Eye (tissue), 1 donor: ENCODE data around the gene TULP4.
"Not testable (repeated sequence)": the region's sequence is repeated elsewhere in the genome, so short reads cannot be mapped to it uniquely, and the experiment has no call there.

Experiments used
- DNase-seq: peaks from one replicate; pipeline ENCODE4 v3.0.0-alpha.2; 2015

Gene TULP4

DNA sequence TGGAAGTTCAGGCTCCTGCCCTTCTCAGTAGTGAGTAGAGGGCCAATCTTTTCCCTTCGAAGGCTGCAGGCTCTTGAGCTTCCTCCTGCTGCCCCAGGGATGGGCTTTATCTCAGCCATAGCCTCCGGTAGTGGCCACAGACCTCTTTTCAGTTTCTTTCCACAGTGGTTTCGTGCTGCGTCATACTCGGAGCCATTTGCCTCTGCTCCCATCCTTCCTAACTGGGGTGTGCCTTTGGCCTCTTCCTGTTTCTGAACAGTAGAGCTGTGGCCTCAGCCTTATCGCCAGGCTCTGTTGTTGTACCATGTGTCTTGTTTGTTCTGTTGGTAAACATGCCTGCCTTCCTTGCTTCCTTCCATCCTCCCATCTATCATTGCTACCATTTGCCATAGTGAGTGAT, 54.1 kb downstream of the TULP4 start:
- no peak for DNase-seq

DNA sequence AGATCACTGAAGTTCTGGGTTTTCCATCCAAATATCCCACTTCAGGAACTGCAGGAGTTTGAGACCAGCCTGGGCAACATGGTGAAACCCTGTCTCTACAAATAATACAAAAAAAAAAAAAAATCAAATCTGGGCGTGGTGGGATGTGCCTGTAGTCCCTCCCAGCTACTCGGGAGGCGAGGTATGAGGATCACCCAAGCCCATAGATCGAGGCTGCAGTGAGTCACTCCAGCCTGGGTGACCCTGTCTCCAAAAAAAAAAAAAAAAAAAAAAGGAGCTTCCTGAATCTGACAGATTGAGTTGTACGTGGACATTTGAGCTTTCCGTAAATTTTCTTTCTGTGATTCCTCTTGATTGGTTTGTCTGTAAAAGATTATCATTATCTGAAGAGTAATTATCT, 55.6 kb downstream of the TULP4 start:
- no peak for DNase-seq

DNA sequence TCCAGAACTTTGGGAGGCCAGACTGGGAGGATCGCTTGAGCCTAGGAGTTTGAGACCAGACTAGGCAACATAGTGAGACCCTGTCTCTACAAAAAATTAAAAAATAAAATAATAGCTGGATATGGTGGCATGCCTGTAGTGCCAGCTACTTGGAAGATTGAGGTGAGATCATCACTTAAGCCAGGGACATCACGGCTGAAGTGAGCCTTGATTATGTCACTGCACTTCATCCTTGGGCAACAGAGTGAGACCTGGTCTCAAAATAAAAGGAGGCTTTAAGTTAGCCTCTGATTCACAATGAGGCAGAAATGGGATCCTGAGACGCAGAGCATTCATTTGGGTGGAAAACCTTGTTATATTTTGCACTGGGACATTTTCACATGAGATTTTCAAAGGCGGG, 57.0 kb downstream of the TULP4 start:
- no peak for DNase-seq

DNA sequence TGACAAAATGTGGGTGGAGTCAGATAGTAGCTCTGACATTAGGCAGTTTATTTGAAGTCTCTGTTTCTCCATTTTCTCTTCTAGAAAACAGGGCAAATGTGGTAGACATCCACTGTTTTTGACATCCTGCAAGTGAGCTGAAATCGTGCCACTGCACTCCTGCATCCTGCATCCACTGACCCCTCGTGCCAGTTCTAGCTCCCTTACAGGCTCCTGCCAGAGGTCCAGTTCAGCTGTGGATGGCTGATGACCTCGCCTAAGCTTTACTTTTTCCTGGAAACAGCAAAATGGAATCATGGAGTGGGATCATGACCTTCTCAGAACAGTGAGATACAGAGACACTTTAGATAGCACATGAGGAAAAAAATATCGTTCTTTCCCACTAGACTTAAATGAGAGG, 58.5 kb downstream of the TULP4 start:
- no peak for DNase-seq

DNA sequence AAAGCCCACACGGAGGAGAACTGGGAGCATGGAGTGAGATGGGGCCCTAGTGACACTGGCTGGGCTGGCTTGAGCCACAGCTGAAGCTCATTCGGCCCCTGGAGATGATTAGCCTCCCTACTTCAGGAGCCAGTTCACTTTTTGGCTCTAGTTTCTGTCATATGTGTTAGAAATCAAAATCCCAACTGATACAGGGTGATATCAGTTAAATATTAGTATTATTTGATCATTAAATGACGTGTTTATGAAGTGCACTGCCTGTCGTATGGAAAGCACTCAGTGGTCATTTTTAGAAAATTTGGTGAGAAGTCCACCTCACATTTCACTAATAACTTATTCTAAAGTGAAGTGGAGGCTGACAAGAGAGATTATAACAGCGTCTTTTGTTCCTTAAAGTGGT, 59.0 kb downstream of the TULP4 start:
- no peak for DNase-seq

DNA sequence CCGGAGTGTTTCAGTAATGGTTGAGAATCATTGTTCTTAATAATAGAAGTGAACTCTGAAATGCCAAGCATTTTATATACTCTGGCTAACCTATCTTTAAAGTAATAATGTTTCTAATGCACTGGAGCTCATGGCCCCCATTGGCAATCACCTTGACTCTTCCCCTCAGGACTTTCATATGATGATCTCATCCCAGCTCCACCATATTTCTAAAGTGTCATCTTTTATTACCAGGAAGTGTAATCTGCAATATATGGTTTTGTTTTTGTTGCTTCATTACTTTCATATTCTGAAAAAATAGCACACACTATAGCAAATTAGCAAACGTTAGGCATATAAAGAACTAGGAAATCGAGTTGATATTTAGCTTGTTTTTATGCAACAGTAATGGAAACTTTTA, 60.3 kb downstream of the TULP4 start:
- no peak for DNase-seq

DNA sequence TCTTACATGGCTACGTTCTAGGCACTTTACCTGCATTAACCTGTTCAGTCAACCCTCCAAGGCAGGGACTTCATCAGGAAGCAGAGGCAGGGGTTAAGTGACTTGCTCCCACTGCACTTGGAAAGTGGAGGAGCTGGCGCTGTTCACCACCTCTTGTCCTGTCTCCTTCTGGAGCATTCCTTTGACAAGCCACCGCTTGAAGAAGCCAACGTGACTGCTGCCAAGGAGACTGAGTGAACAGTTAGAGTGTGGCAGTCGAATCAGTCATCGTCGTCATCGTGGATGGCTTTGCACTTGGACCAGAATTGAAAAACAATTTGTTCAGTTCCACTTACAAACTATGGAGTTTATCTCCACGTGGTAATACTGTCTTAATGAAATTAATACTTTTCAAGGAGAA, 60.9 kb downstream of the TULP4 start:
- no peak for DNase-seq

DNA sequence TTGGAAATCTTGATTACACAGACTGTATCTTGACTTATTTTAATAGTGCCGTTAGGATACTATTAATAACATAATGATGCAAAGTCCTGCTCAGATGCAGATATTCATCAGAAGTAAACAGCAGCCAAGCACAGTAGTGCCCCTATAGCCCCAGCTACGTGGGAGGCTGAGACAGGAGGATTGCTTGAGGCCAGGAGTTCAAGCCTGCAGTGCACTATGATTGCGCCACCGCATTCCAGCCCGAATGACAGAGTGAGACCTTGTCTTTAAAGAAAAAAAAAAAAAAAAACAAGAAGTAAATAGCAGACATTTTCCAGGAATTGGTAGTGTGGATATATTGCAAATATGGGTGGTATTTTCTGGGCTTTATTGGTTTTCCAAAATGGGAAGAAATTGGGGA, 61.8 kb downstream of the TULP4 start:
- DNase-seq, result no peak

DNA sequence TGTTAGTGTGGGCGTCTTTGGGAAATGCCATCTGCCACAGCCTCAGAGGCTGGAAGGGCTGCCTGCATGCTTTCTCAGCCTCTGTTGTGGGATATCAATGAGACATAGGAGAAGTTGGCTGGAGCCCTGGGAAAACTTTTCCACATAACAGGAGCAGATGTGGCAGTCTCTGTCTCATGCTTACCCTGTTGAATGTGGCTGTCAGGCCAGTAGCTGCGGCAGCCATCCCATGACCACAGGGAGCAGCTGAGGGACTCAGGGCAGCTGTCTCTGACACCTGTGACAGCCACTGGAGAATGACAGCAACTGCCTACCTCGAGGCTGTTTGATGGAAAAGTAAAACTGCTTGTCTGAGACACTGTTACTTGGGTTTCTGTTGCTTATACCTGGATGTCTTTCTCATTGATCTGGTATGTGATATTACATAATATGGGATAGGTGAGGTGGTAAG, 64.4 kb downstream of the TULP4 start:
- peak; percentile 58 for DNase-seq

DNA sequence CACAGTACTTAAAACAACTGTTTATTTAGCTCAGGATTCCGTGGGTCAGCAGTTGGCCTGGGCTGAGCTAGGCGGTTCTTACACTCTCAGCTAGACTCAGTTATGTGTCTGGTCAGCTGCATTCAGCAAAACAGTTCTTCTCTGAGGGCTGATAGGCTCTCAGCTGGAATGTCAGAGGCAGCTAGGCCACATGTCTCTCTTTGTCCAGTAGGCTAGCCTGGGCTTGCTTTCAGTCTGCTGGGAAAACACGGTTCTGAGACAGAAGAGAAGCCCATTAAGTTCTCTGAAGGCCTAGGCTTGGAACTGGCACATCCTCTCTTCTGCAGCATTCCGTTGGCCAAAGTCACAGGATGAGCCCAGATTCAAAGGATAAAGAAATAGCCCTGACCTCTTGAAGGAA, 65.6 kb downstream of the TULP4 start:
- no peak for DNase-seq

DNA sequence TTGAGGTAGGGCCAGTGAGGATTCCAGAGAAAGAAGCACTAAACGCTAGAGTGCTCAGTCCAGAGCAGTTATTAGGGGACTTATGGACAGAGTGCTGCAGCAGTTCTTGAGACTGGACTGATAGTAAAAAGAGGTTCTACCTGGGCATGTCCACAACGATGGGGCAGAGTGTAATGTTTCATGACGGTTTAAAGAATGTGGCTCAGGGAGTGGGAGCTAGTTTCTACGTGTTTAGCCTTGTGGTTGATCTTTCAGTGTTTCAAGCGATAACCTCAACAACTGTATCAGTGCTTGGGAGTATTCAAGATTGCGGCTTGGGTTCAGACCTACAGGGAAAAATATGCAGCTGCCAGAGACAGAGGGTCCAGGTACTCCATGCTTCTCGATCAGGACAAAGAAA, 67.1 kb downstream of the TULP4 start:
- no peak for DNase-seq

DNA sequence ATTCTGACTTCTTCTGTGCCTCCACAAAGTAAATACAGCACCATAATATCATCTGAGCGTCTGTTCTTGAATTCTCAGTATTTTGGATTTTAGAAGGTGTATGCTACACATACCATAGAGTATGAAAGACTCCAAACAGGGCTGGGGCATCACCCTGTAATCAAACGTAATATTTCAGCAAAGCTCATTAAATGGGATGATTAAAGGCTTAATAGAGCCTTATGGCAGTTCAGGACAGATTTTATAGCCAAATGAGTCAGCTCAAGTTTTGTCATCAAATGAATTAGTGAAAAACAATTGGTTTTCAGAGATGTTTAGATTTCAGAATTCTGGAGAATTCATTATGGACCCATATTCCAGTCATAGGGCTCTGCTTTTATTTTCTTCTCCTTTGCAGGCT, 68.9 kb downstream of the TULP4 start:
- DNase-seq, result no peak

DNA sequence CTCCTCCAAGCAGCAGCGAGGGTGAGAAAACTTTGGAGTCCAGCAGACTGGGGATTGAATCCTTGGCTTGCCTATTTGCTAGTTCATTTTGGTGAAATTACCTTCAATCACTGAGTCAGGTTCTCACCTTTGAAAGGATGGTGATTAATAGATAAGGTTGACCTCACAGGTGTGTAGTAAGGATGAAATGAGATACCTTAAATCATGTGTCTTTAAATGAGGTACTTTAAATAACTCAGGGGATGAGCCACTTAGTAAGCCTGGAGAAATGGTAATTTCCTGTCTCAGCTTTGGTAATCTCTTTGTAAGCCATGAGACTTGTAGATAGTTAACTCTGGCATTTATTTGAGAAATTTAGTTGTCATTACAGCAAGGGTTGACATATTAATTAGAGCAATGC, 70.2 kb downstream of the TULP4 start:
- DNase-seq, result no peak

DNA sequence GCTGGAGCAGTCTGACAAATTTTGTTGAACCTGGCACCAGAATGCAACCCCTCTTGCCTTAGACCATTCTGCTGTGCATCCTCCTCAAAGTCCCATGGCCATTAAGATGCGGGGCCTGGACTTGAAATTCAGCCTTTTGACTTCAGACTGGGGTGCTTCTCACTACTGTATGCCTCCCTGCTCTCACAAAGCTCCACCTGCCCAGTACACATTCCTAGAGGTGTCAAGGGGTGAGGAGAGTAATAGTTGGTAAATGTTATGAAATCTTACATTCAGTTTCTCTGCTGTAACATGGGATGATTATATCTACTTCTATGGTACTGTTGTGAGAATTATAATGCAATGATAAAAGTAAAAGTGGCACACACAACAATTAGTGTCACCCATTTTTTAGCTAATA, 70.8 kb downstream of the TULP4 start:
- DNase-seq, result no peak

DNA sequence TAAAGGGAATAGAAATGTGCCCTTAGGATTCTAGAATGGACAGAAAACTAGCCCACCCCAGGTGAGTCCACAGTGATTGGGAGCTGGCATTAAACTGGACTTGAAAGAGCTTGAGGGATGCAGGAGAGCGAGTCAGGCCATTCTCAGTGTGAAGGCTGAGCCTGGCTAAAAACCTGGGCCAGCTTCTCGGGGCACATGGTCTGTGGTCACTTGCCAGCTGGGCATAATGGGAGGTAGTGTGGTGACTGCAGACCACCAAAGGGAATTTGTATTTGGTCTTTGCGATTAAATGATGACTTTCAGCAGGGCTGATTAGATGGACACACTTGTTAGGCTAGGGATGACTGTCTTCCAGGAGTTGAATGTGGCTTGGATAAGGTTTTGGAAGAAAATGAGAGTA, 71.3 kb downstream of the TULP4 start:
- DNase-seq, result no peak

DNA sequence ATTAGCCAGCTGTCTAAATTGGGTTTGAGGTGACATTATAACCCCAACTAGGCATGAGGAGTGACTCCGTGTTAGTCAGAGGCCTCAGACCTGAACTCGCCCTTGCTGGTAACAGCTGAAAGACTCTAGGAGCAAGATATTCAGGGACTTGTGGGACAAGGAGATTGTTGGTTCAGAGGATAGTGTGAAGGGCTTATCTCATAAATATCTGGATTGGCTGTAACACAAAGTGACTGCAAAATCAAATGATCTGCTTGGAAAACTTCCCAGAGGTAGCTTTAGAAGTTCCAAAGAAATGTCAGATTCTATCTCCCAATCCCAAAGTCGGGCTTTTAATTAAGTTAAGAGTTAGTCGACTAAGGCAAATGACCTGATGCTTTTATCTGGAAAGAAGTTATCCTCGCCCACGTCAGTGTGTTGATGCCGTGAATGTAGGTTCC, 72.4 kb downstream of the TULP4 start:
- DNase-seq, result no peak

DNA sequence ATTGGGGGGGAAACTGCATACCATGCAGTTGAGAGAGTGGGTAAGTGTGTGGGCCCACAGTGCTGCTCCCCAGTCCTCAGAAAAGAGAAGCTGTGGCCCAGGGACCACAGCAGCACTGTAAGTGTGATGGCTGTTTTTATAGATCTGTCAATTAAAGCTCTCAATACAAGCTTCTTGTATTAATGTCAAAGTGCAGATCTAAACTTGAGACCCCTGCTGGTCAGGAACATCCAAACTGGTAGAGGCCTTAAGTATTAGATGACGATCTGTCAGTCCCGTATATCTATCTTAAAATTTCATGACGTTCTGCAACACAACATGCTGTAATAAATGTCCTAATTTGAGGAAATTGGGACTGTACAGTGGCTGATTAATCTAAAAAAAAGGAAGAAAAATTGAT, 74.8 kb downstream of the TULP4 start:
- DNase-seq, result no peak

DNA sequence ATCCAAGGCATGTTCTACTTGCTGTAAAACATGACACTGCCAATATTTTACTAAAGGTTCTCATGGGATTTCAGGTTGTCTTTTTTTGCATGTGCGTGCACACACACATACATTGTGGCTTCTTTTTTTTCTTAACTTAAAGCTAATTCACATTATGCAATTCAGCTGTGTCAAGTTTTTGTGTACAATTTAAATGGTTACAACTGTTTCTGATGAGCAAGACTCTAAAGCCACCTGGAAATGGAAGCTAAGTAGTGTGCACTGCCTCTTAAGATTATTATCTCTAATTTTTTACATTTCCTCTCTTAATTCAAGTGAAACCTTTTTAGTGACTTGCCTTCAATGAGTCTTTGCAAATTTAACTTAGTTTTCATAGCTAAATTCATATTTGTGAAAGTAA, 75.3 kb downstream of the TULP4 start:
- DNase-seq, result no peak

DNA sequence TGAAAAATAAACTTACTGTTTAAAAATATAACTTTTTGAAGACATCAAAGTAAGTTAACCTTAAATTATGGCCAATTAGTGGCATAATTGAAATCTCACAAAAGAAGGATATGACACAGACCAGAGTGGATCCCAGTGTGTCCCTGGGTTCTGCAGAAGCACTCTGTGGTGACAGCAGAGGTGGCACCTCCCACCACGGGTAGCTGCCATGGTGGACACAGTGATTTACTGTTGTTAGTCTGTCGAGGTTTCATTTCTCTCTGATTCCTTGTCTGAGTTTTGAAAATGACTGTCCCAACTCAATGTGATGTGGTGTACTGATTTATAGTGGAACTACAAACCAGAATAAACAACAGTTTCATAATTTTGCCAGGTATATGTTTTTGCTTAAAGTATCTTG, 76.5 kb downstream of the TULP4 start:
- DNase-seq, result no peak

DNA sequence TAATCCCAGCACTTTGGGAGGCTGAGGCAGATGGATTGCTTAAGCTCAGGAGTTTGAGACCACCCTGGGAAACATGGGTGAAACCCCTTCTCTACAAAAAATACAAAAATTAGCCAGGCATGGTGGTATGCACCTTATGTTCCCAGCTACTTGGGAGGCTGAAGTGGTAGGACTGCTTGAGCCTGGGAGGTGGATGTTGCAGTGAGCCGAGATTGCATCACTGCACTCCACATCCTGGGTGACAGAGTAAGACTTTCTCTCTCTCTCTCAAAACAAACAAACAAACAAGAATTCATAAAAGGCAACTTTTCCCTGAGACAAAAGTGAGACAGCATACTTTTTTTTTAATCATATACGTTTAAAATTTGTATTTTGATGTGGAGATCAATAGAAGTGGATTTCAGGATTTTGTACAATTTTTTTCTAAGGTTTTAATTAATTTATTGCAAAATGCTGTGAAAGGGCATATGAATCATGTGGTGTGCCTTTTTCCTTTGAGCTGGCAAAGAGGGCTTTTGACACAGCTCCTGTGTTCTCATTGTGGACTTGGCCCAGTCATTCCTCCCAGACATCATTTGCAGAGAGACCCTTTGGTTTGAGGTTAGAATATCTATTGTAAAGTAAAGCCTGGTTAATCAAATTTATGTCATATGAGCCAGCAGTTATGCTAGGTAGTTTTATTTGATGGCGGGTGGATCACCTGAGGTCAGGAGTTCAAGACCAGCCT, 77.1 kb downstream of the TULP4 start:
- DNase-seq, result no peak

DNA sequence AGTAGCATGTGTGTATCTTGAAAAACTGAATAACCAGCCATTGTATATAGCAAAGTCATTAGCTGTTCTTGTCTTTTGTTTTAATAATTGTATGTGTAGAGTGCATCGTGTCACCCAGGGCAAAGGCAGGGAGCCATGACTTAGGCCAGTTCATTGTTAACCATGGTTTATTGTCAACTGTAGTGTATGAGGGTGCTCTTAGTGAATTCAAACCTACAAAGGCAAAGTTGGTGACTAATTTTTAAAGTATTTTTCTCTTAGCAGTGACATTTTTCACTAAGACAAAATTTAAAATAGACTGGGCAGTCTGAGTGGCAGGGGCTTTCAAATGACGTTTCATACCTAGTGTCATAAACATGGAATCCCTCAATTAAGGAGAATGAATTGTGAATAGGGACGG, 79.0 kb downstream of the TULP4 start:
- no peak for DNase-seq

DNA sequence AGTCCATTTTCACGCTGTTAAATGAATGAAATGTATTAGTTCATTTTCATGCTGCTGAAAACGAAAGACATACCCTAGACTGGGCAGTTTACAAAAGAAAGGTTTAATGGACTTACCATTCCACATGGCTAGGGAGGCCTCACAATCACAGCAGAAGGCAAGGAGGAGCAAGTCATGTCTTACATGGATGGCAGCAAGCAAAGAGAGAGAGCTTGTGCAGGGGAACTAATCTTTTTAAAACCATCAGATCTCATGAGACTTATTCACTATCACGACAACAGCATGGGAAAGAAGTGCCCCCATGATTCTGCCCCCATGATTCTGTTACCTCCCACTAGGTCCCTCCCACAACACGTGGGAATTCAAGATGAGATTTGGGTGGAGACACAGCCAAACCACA, 79.7 kb downstream of the TULP4 start:
- DNase-seq, result not testable (repeated sequence)

DNA sequence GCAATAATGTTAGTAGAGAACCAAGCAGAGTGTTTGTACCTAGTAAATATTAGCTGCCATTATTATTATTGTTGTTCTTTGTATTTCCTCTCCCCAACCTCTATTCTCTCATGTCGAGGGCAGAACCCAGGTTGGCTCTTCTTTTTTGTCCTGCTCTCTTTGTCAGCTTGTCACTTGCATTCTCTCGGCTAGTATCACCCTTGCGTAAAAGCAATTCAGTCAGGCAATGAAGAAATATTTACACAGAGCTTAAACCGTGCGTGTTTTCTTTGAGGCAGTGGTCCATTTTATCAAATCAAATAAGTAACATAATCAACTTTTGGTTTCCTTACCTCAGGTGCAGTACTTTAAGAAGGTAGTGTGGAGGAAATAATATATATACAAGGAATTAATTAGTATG, 83.9 kb downstream of the TULP4 start:
- DNase-seq, result peak; percentile 42

DNA sequence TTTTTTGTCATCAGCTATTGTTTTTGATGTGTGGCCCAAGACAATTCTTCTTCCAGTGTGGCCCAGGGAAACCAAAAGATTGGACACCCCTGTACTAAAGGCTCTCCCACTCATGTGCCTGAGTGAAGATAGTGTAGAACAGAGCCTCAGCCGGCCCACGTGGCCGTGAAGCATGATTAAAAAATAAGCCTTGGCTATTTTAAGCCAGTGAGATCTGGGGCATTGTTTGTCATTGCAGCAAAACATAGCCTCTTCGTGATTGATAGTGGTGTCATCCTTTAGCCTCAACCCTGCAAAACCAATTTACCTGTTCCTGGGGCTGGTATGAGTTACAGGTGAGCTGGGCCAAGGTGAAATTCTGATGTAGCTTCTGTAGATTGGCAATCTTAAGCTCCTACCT, 85.3 kb downstream of the TULP4 start:
- DNase-seq, result no peak

DNA sequence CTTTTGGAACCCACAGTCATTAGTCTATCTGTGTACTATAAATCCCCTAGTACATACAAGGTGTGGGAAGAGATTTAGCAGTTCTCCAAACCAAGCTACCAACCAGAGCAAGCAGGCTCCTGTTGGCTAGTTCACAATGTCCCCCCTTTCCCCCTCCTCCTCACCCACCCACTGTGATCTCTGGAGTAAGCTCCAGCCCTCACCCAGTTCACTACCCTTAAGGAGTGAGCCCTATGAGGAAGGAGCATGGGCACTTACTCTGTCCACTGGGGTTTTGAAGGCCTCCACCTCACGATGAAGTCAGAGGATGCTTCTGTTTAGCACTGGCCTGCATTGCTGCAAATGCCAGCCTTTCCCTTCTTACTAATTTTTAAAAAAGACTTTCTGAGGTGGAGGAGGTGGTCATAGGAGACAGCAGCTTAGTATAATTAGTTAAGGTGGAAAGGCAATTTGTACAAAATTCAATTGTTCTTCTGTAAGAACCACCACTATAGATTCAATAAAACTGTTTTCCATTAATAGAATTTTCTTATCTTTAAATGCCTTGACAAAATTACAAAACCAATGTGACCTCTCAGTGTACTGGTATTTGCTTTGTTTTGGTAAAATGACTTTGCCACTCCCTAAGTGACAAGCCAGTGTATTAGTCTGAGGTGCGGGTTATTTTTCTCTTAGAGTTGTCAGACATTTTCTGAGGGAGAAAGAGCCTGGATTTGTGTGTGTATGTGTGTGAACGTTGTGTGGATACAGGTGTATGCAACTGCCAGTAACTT, 86.2 kb downstream of the TULP4 start:
- no peak for DNase-seq
